Subcutaneous adipose tissue (tissue), 4 donors: ENCODE data around the gene TOX2. TPM values are rescaled to one million over a fixed set of nuclear protein-coding genes. Genes with fewer than 3 reads are reported as not detected.

Experiments used
- CTCF ChIP-seq: fragments of 450-650 bp; IDR thresholded peaks from one replicate; pipeline ENCODE4 v1.5.1; 2016; ENCODE audit warnings: low read depth, mild to moderate bottlenecking, control low read depth, antibody characterized with exemption, moderate library complexity
- total RNA-seq, 4 donors: library from RNA; depleted of rRNA; stranded (reverse); fragments of >200 nt; gene quantifications; one replicate each; pipeline ENCODE4 v1.1.0, GENCODE V29; 2016

TOX2 gene
- total RNA-seq, 4 donors from 2014 or later, result 2.6 to 8.1 (median 3.1) TPM; not detected in 1

- TF ChIP-seq CTCF, result no peak
Observed at GRCh38 chr20:43940518-43941225, 26.0 kb downstream of the TOX2 start.

GRCh38 chr20:43941476-43942200 lies 27.0 kb downstream of the TOX2 start:
- no peak for TF ChIP-seq CTCF

- TF ChIP-seq CTCF, result no peak
Observed at GRCh38 chr20:43942201-43942590, 27.5 kb downstream of the TOX2 start.

- no peak for TF ChIP-seq CTCF
Observed at GRCh38 chr20:43942667-43943285, 28.1 kb downstream of the TOX2 start.

GRCh38 chr20:43943725-43944124 lies 29.1 kb downstream of the TOX2 start:
- no peak for TF ChIP-seq CTCF

- TF ChIP-seq CTCF, result no peak
Observed at GRCh38 chr20:43944653-43945235, 30.1 kb downstream of the TOX2 start.
